ENCODE measurements around the gene SLC27A6. TPM values are rescaled to one million over a fixed set of nuclear protein-coding genes. Genes with fewer than 3 reads are reported as not detected.
"Not testable (repeated sequence)": the region's sequence is repeated elsewhere in the genome, so short reads cannot be mapped to it uniquely, and the experiment has no call there.

The SLC27A6 gene
- total RNA-seq, 1 donor from 2014 or later = 2.1 TPM

GRCh38 chr5:128927644-128928043 is 37.6 kb upstream of the SLC27A6 start:
- Mint-ChIP-seq H3K27me3 (no peaks in the 10 kb centered on the region), H3K9me3 (ENCODE audit: low read depth) (no peaks in the 10 kb centered on the region), H3K36me3 (ENCODE audit: insufficient read depth) (no peaks in the 10 kb centered on the region), H3K4me1 (ENCODE audit: low read depth) (no peaks in the 10 kb centered on the region), H3K27ac (no peak overlapping the region), H3K4me3 (ENCODE audit: low read depth) (no peak overlapping the region)
- TF ChIP-seq CTCF (IDR thresholded peaks at IDR 0.05; ENCODE audit: unreplicated experiment) = no peak
- no peak for DNase-seq (ENCODE audit: low spot score, unreplicated experiment)

GRCh38 chr5:128932232-128932631 is 33.1 kb upstream of the SLC27A6 start:
- H3K27me3 Mint-ChIP-seq; H3K9me3 Mint-ChIP-seq (ENCODE audit: low read depth); H3K4me1 Mint-ChIP-seq (ENCODE audit: low read depth); H3K4me3 Mint-ChIP-seq (ENCODE audit: low read depth); H3K36me3 Mint-ChIP-seq (ENCODE audit: insufficient read depth); H3K27ac Mint-ChIP-seq; DNase-seq (ENCODE audit: low spot score, unreplicated experiment): not testable (repeated sequence)

GRCh38 chr5:128943100-128943499 is 22.2 kb upstream of the SLC27A6 start:
- not testable (repeated sequence) for H3K27ac Mint-ChIP-seq

GRCh38 chr5:128949847-128950546 is 15.3 kb upstream of the SLC27A6 start:
- Mint-ChIP-seq H3K4me3 (ENCODE audit: low read depth) (no peak overlapping the region), H3K36me3 (ENCODE audit: insufficient read depth) (no peaks in the 10 kb centered on the region), H3K4me1 (ENCODE audit: low read depth) (no peaks in the 10 kb centered on the region), H3K27me3 (no peaks in the 10 kb centered on the region), H3K27ac (no peak overlapping the region), H3K9me3 (ENCODE audit: low read depth) (peaks cover 7% of the 10 kb centered on the region)
- DNase-seq (ENCODE audit: low spot score, unreplicated experiment) = no peak
- no peak for TF ChIP-seq CTCF (IDR thresholded peaks at IDR 0.05; ENCODE audit: unreplicated experiment)

More at GRCh38 chr5:128943100-128943499, 22.2 kb upstream of the SLC27A6 start:
- DNase-seq (ENCODE audit: low spot score, unreplicated experiment); H3K27me3 Mint-ChIP-seq; H3K36me3 Mint-ChIP-seq (ENCODE audit: insufficient read depth); H3K4me3 Mint-ChIP-seq (ENCODE audit: low read depth); H3K4me1 Mint-ChIP-seq (ENCODE audit: low read depth): not testable (repeated sequence)
- H3K9me3 Mint-ChIP-seq (ENCODE audit: low read depth) = peaks cover 13% of the 10 kb centered on the region

GRCh38 chr5:128951301-128951700 is 14.0 kb upstream of the SLC27A6 start:
- not testable (repeated sequence) for DNase-seq (ENCODE audit: low spot score, unreplicated experiment); H3K27me3 Mint-ChIP-seq; H3K36me3 Mint-ChIP-seq (ENCODE audit: insufficient read depth); H3K27ac Mint-ChIP-seq; H3K9me3 Mint-ChIP-seq (ENCODE audit: low read depth); H3K4me3 Mint-ChIP-seq (ENCODE audit: low read depth); H3K4me1 Mint-ChIP-seq (ENCODE audit: low read depth)

GRCh38 chr5:128956164-128956563 is 9.1 kb upstream of the SLC27A6 start:
- no peaks in the 10 kb centered on the region for H3K36me3 Mint-ChIP-seq (ENCODE audit: insufficient read depth)
- TF ChIP-seq CTCF (IDR thresholded peaks at IDR 0.05; ENCODE audit: unreplicated experiment) = no peak
- no peak for DNase-seq (ENCODE audit: low spot score, unreplicated experiment)
- no peaks in the 10 kb centered on the region for H3K4me1 Mint-ChIP-seq (ENCODE audit: low read depth)
- no peaks in the 10 kb centered on the region for H3K27me3 Mint-ChIP-seq
- peaks cover 23% of the 10 kb centered on the region for H3K9me3 Mint-ChIP-seq (ENCODE audit: low read depth)
- no peak overlapping the region for H3K4me3 Mint-ChIP-seq (ENCODE audit: low read depth)
- H3K27ac Mint-ChIP-seq = no peak overlapping the region

GRCh38 chr5:128962211-128962610 is 3.1 kb upstream of the SLC27A6 start:
- TF ChIP-seq CTCF (IDR thresholded peaks at IDR 0.05; ENCODE audit: unreplicated experiment) = no peak
- H3K27ac Mint-ChIP-seq = no peak overlapping the region
- no peak for DNase-seq (ENCODE audit: low spot score, unreplicated experiment)
- H3K9me3 Mint-ChIP-seq (ENCODE audit: low read depth) = peaks cover 27% of the 10 kb centered on the region
- H3K27me3 Mint-ChIP-seq = peaks cover 33% of the 10 kb centered on the region
- H3K4me1 Mint-ChIP-seq (ENCODE audit: low read depth) = peaks cover 4% of the 10 kb centered on the region
- H3K36me3 Mint-ChIP-seq (ENCODE audit: insufficient read depth) = peaks cover 1% of the 10 kb centered on the region
- no peak overlapping the region for H3K4me3 Mint-ChIP-seq (ENCODE audit: low read depth)
